ENCODE results near the gene OTOS. TPM values are rescaled to one million over a fixed set of nuclear protein-coding genes. Genes with fewer than 3 reads are reported as not detected.

OTOS gene
- total RNA-seq, 2 experiments from 2014 or later: not detected

DNA sequence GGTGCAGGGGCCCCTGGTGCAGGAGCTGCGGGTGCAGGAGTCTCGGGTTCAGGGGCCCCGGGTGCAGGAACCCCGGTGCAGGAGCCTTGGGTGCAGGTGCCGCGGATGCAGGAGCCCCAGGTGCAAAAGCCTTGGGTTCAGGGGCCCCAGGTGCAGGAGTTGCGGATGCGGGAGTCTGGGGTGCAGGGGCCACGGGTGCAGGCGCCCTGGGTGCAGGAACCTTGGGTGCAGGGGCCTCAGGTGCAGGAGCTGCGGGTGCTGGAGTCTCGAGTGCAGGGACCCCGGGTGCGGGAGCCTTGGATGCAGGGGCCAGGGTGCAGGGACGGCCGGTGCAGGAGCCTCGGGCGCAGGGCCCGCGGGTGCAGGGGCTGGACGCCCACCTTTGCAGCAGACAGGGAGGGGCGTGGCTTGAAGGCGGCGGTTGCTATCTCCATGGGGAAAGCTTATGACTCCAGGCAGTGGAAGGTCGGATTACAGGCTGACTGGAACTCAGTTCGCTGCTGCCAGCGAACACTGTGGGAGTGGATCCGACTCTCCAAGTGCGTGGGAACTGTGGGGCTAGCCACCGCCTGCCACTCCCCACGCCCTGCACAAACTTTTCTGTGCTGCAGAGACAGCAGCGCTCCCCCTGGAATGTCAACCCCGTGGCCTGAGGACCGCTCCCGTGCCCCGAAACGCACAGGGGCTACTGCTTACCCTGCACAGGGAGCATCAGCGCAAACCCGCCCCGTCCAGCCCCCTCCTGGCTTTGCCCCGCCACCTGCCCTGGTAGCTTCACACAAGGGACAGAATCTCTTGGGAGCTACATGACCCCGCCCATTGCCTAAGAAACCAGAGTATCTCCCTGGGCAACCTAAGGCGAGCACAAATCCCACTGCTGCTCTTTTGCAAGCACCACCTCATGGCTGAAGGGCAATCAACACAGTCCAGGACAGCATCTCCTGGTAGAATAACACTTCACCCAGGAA lies 44.6 kb downstream of the OTOS start:
- CTCF ChIA-PET (ENCODE audit: unreplicated experiment): no interaction called here
- TF ChIP-seq, protein P1, sequence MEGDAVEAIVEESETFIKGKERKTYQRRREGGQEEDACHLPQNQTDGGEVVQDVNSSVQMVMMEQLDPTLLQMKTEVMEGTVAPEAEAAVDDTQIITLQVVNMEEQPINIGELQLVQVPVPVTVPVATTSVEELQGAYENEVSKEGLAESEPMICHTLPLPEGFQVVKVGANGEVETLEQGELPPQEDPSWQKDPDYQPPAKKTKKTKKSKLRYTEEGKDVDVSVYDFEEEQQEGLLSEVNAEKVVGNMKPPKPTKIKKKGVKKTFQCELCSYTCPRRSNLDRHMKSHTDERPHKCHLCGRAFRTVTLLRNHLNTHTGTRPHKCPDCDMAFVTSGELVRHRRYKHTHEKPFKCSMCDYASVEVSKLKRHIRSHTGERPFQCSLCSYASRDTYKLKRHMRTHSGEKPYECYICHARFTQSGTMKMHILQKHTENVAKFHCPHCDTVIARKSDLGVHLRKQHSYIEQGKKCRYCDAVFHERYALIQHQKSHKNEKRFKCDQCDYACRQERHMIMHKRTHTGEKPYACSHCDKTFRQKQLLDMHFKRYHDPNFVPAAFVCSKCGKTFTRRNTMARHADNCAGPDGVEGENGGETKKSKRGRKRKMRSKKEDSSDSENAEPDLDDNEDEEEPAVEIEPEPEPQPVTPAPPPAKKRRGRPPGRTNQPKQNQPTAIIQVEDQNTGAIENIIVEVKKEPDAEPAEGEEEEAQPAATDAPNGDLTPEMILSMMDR (conservative IDR thresholded peaks at IDR 0.05; ENCODE audit: low read length): no peak
- no peak for TF ChIP-seq EZH2phosphoT487 (IDR thresholded peaks at IDR 0.05; ENCODE audit: borderline replicate concordance, low read depth, low read length)
- no peaks in the 10 kb centered on the region for H3K9me2 ChIP-seq (ENCODE audit: insufficient read depth, low read length)
- no peak overlapping the region for H3K4me2 ChIP-seq (ENCODE audit: low read length)
- intact Hi-C loops (cut with micrococcal nuclease; ENCODE audit: unreplicated experiment): no loop called here
- H3K36me3 ChIP-seq (ENCODE audit: insufficient read depth, low read length): no peaks in the 10 kb centered on the region
- H3K79me2 ChIP-seq (ENCODE audit: insufficient read depth, low read depth, low read length): no peaks in the 10 kb centered on the region
- BruUV-seq (replicated peaks): no TSS peak
- H3K4me1 ChIP-seq (ENCODE audit: insufficient read depth, low read length, poor library complexity, severe bottlenecking): no peaks in the 10 kb centered on the region
- POLR2A ChIA-PET: no interaction called here
- H3K4me3 ChIP-seq (ENCODE audit: low read depth, low read length, poor library complexity, severe bottlenecking): no peak overlapping the region
- no peaks in the 10 kb centered on the region for H3K9me3 ChIP-seq (ENCODE audit: low read length)
- H4K20me1 ChIP-seq (ENCODE audit: insufficient read depth, low read length): no peaks in the 10 kb centered on the region
- no peak overlapping the region for H3K27ac ChIP-seq (ENCODE audit: low read depth, low read length, poor library complexity, severe bottlenecking)
- DNase-seq (ENCODE audit: low spot score): no peak
- H2AFZ ChIP-seq (ENCODE audit: low read length): no peak overlapping the region

DNA sequence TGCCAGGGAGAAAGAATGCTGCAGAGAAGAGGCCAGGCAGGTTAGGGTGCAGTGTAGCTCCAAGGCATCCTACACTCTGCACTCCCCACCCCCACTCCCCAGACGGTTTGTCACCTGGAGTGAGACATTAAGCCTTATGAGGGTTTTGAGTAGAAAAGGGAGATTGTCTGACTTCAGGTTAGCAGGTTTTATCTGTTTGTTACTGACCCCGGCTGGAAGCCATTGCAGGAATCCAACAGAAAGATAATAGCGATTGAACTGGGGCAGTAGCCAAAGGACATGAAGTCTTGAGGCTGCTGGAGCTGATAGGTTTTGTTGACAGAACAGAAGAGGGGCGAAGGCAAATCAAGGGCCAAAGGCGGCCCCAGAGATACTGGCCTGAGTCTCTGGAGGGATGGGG lies 51.2 kb downstream of the OTOS start:
- Histone ChIP-seq H3K9me2 (ENCODE audit: insufficient read depth, low read length) (no peaks in the 10 kb centered on the region), H3K79me2 (ENCODE audit: insufficient read depth, low read depth, low read length) (no peaks in the 10 kb centered on the region), H2AFZ (ENCODE audit: low read length) (no peak overlapping the region), H3K36me3 (ENCODE audit: insufficient read depth, low read length) (no peaks in the 10 kb centered on the region), H3K27ac (ENCODE audit: low read depth, low read length, poor library complexity, severe bottlenecking) (no peak overlapping the region), H3K4me3 (ENCODE audit: low read depth, low read length, poor library complexity, severe bottlenecking) (no peak overlapping the region), H4K20me1 (ENCODE audit: insufficient read depth, low read length) (no peaks in the 10 kb centered on the region), H3K4me2 (ENCODE audit: low read length) (no peak overlapping the region), H3K9me3 (ENCODE audit: low read length) (no peaks in the 10 kb centered on the region), H3K4me1 (ENCODE audit: insufficient read depth, low read length, poor library complexity, severe bottlenecking) (no peaks in the 10 kb centered on the region)
- CTCF ChIA-PET (ENCODE audit: unreplicated experiment): no interaction called here
- TF ChIP-seq EZH2phosphoT487 (IDR thresholded peaks at IDR 0.05; ENCODE audit: borderline replicate concordance, low read depth, low read length): no peak
- TF ChIP-seq, protein P1 (conservative IDR thresholded peaks at IDR 0.05; ENCODE audit: low read length): no peak
- POLR2A ChIA-PET: no interaction called here
- no peak for DNase-seq (ENCODE audit: low spot score)
- intact Hi-C loops (cut with micrococcal nuclease; ENCODE audit: unreplicated experiment): no loop called here
- BruUV-seq (replicated peaks): no TSS peak

Other genes with a start within 250 kb of the OTOS start
- gene NDUFA10, start 115.3 kb downstream of the OTOS start, total RNA-seq (2014; rRNA removed; shearing (Covaris generic)): 67.1 and 86.7 TPM in 2 replicates
- 91.9 and 114 TPM in 2 replicates for gene NDUFA10, start 115.3 kb downstream of the OTOS start, total RNA-seq (2022)
- gene OR6B2, start 110.2 kb downstream of the OTOS start, total RNA-seq (2014; rRNA removed; shearing (Covaris generic)): not detected in 2 replicates
- gene OR6B2, start 110.2 kb downstream of the OTOS start, total RNA-seq (2022): not detected in 2 replicates
- gene OR6B3, start 87.1 kb downstream of the OTOS start, total RNA-seq (2014; rRNA removed; shearing (Covaris generic)): not detected in 2 replicates
- not detected in 2 replicates for gene OR6B3, start 87.1 kb downstream of the OTOS start, total RNA-seq (2022)
- gene COPS9, start 4.4 kb downstream of the OTOS start, total RNA-seq (2014; rRNA removed; shearing (Covaris generic)): 158 and 159 TPM in 2 replicates
- gene COPS9, start 4.4 kb downstream of the OTOS start, total RNA-seq (2022): 75.5 and 106 TPM in 2 replicates